HUES6 (cell line): ENCODE measurements around the gene WSCD1.

Source experiments
- H3K27ac ChIP-seq: 2 replicates; pipeline ENCODE4 v1.7.0; 2013; ENCODE audit warnings: low read depth, mild to moderate bottlenecking, low read length, inconsistent platforms
- H3K27me3 ChIP-seq: 2 replicates; pipeline ENCODE4 v1.6.1; 2013; ENCODE audit warnings: low read length; ENCODE audit not compliant: control insufficient read depth, insufficient read depth
- H3K36me3 ChIP-seq: 2 replicates; pipeline ENCODE4 v1.6.1; 2013; ENCODE audit warnings: low read length; ENCODE audit not compliant: control insufficient read depth, insufficient read depth
- H3K4me1 ChIP-seq: 2 replicates; pipeline ENCODE4 v1.6.1; 2013; ENCODE audit warnings: low read length; ENCODE audit not compliant: control insufficient read depth, insufficient read depth
- H3K4me3 ChIP-seq: 2 replicates; pipeline ENCODE4 v1.5.1; 2013; ENCODE audit warnings: low read depth, low read length
- H3K9ac ChIP-seq: one replicate; pipeline ENCODE4 v1.6.1; 2013; ENCODE audit warnings: mild to moderate bottlenecking, low read length
- H3K9me3 ChIP-seq: 2 replicates; pipeline ENCODE4 v1.6.1; 2013; ENCODE audit warnings: low read depth, low read length; ENCODE audit not compliant: control insufficient read depth, insufficient read depth

The WSCD1 gene

GRCh38 chr17:6172642-6173330 is 102.6 kb downstream of the WSCD1 start:
- H3K36me3 ChIP-seq = no peaks in the 10 kb centered on the region
- H3K4me1 ChIP-seq = peaks cover 17% of the 10 kb centered on the region
- no peak overlapping the region for H3K27ac ChIP-seq
- no peaks in the 10 kb centered on the region for H3K27me3 ChIP-seq
- H3K9ac ChIP-seq = no peak overlapping the region
- H3K4me3 ChIP-seq = no peak overlapping the region
- peaks cover 12% of the 10 kb centered on the region; the same call in 1 of the 2 replicates for H3K9me3 ChIP-seq

DNA sequence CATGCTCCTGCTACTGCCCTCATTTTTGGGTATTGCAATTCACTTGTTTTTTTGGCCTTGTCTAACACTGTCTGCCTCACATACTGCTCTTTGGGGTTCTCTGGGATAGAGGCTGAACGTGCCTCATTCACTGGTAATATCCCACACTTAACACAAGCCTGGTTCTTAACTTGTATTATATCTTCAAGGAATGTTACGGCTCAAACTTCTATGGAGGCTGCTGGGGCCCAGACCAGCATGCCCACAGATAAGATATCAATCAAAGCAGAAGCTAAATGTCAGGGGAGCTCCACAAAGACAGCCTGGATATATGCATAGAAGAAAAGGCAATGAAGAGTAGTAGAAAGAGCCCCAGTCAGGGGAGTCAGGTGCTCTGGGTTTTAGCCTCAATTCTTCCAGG is 103.5 kb downstream of the WSCD1 start:
- H3K4me3 ChIP-seq = no peak overlapping the region
- no peak overlapping the region for H3K9ac ChIP-seq
- no peaks in the 10 kb centered on the region for H3K36me3 ChIP-seq
- no peak overlapping the region for H3K27ac ChIP-seq
- no peaks in the 10 kb centered on the region for H3K27me3 ChIP-seq
- peaks cover 17% of the 10 kb centered on the region for H3K4me1 ChIP-seq
- peaks cover 12% of the 10 kb centered on the region; the same call in 1 of the 2 replicates for H3K9me3 ChIP-seq
